GM21529 (cell line): ENCODE results near the gene GNG3.
A peak's percentile ranks its signal among the peaks of the same experiment; 100 is the strongest.
"Not testable (repeated sequence)": the region's sequence is repeated elsewhere in the genome, so short reads cannot be mapped to it uniquely, and the experiment has no call there.

ENCODE experiments used
- ATAC-seq: cut with Tn5 transposase; IDR thresholded peaks from one replicate; pipeline ENCODE4 v1.9.1; 2021; ENCODE audit not compliant: unreplicated experiment

Gene GNG3

DNA sequence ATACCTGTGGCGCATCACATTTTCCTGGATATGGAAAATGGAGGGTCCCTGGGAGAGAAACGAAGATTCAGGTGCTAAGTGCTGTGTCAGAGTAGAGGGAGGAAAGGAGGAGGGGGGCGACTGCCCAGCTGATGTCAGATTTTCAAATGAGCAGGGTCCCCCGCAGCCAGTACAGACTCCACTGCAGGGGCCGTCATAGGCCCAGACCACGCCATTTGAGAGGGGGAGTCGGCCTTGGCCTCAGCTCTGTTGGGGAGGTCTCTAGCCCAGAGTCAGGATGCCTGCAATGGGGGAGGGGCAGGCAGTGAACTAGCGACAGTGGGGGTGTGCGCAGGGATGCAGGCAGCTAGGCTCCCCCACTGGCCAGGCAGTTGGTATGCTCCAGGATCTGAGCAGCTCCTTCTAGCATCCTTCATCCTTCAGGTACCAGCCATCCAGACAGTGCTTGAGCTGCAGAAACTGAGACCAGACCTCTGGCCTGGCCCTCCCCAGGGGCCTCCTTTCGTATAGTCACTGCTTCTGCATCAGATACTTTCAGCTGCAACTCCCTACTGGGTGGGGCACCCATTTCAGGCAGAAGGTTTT, at the start of gene GNG3, which contains the start of gene BSCL2:
GNG3 (plus strand) TSS at position 400 of the 585 bp plus-strand sequence. CDS start 620 bp downstream, outside the sequence.
BSCL2 (minus strand) TSS at position 148 of the 585 bp plus-strand sequence. CDS start 229 bp downstream, outside the sequence.
- ATAC-seq = no peak

DNA sequence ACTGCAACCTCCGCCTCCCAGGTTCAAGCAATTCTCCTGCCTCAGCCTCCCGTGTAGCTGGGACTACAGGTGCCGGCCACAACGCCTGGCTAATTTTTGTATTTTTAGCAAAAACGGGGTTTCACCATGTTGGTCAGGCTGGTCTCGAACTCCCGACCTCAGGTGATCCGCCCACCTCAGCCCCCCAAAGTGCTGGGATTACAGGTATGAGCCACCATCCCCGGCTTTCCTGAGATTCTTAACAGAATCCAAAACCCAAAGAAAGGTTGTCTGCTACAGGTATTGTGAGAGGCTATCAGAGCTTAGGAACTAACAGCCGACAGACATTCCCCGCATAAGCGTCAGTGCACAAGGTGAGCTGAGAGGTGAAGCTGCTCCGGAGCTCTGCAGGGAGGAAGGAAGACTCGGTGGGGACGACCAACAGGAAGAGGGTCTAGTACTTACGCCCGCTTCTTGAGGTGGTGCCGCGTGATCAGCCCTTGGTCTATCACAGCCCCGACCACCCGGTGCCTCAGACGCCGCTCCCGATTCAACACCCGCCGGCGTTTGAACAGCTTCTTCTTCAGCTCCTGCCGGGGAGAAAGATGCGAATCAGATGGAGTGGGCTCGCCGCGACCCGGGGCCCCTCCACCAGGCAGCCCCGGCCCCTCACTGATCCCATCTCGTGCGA, 42.9 kb upstream of the GNG3 start:
- peak; percentile 39 for ATAC-seq

GRCh38 chr11:62665075-62665598, 42.3 kb upstream of the GNG3 start, which contains the start of the genes C11orf98 and CSKMT:
TSS of gene C11orf98 (minus strand) at chr11:62665210. CDS start at chr11:62665169, 41 bp downstream.
TSS of gene CSKMT (plus strand) at chr11:62665312. CDS start at chr11:62665880, 568 bp downstream.
- ATAC-seq = peak; percentile 75

DNA sequence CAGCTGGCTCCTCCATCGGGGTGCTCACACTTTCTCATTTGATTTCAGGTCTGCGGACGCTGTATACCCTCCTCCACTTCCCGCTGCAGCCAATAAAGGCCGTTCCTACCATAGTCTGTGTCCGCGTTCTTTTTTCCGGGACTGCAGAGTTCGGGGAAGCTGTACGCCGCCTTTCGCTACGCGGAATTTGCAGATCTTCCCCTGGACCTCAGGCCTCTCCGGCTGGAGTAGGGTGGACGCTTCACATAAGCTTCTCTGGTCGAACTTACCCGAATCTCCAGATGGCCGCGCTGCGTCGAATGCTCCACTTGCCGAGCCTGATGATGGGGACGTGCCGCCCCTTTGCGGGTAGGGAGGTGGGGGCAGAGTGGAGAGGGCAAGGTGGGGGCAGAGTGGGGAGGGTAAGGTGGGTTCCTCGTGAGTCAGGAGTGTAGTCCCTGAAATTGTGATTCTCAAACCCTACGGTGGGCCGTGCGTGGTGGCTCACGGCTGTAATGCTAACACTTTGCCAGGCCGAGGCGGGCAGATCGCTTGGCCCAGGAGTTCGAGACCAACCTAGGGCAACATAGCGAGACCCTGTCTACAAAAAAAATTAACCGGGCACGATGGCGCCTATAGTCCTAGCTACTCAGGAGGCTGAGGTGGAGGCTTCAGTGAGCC, 41.7 kb upstream of the GNG3 start:
- ATAC-seq = peak; percentile 12

GRCh38 chr11:62666259-62666926, 41.1 kb upstream of the GNG3 start:
- no peak for ATAC-seq

- ATAC-seq = no peak
Measured at GRCh38 chr11:62667460-62667859, 40.0 kb upstream of the GNG3 start.

- ATAC-seq = no peak
Measured at GRCh38 chr11:62669420-62670161, 37.9 kb upstream of the GNG3 start.

DNA sequence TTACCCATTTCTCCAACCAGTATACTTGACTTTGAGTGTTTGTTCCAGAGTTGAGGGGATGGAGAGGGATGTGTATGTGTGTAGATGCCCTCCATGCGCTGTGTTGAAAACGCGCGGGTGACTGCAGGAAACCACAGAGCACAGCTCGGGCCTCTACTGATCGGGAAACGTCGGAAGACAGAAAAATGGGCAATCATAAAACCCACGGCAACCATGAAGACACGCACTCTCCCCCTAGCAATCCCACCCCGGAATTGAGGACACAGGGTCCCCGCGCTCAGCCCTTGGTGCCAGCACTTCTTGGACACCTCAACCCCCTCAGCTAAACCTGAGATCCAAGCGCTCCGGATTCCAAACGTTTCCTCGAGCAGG, 36.3 kb upstream of the GNG3 start:
- ATAC-seq = peak; percentile 8

DNA sequence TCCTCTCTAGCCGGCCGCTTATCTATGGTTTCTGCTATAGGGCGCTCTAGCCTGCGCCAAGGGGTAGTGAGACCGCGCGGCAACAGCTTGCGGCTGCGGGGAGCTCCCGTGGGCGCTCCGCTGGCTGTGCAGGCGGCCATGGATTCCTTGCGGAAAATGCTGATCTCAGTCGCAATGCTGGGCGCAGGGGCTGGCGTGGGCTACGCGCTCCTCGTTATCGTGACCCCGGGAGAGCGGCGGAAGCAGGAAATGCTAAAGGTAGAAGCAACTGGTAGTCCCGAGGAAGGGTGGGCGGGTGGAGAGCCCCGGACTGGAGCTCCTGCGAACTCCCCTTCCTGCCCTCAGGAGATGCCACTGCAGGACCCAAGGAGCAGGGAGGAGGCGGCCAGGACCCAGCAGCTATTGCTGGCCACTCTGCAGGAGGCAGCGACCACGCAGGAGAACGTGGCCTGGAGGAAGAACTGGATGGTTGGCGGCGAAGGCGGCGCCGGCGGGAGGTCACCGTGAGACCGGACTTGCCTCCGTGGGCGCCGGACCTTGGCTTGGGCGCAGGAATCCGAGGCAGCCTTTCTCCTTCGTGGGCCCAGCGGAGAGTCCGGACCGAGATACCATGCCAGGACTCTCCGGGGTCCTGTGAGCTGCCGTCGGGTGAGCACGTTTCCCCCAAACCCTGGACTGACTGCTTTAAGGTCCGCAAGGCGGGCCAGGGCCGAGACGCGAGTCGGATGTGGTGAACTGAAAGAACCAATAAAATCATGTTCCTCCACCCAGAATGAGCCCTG, 35.7 kb upstream of the GNG3 start, which contains the start of the genes LBHD1 and UQCC3:
LBHD1 (minus strand) TSS at position 660 of the 782 bp plus-strand sequence. CDS start 2,236 bp downstream, outside the sequence.
UQCC3 (plus strand) TSS at position 66 of the 782 bp plus-strand sequence; CDS start at position 139, 73 bp downstream.
- peak; percentile 55 for ATAC-seq

- no peak for ATAC-seq
Measured at GRCh38 chr11:62673196-62673525, 34.3 kb upstream of the GNG3 start.

GRCh38 chr11:62675415-62675814, 32.1 kb upstream of the GNG3 start:
- ATAC-seq = not testable (repeated sequence)

DNA sequence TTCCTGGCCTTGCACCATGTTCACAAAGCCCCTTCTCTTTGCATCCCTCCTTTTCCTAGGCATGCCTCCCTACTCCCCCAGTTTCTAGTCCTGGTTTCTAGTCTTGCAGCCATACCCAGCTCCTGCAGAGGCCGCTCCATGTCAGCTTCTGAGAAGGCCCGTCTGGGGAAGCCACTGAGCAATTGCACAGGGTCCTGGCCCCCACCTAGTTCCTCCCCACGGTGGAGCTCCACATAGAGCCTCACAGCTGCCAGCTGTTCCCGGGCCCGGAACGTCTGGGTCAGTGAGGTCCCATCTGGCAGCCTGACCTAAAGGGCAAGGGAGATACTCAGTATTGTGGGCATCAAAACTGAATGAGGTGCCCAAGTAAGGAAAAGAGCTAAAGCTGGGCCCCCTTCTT, 30.8 kb upstream of the GNG3 start:
- ATAC-seq = no peak

- no peak for ATAC-seq
Measured at GRCh38 chr11:62677156-62677555, 30.3 kb upstream of the GNG3 start.

- no peak for ATAC-seq
Measured at GRCh38 chr11:62677714-62678113, 29.8 kb upstream of the GNG3 start.

- ATAC-seq = no peak
Measured at GRCh38 chr11:62678433-62678769, 29.1 kb upstream of the GNG3 start.

- peak; percentile 66 for ATAC-seq
Measured at GRCh38 chr11:62678770-62679696, 28.4 kb upstream of the GNG3 start, which contains the start of gene UBXN1. TSS of gene UBXN1 (minus strand) at chr11:62679073. CDS start at chr11:62678923, 150 bp downstream.

- peak; percentile 55 for ATAC-seq
Measured at GRCh38 chr11:62680825-62681240, 26.6 kb upstream of the GNG3 start.

DNA sequence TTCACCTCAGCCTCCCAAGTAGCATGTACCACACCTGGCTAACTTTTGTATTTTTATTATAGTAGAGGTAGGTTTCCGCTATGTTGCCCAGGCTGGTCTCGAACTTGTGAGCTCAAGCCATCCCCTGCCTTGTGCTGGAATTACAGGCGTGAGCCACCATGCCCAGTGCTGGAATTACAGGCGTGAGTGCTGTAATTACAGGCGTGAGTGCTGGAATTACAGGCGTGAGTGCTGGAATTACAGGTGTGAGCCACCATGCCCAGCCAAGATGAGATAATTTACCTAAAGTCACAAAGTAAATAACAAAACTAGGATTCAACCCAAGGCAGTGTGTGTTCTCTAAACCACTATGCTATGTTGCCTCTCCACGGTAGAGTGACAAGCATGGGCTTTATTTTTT, 25.0 kb upstream of the GNG3 start:
- no peak for ATAC-seq
